ENCODE measurements around the gene PTPRD.

PTPRD gene

DNA sequence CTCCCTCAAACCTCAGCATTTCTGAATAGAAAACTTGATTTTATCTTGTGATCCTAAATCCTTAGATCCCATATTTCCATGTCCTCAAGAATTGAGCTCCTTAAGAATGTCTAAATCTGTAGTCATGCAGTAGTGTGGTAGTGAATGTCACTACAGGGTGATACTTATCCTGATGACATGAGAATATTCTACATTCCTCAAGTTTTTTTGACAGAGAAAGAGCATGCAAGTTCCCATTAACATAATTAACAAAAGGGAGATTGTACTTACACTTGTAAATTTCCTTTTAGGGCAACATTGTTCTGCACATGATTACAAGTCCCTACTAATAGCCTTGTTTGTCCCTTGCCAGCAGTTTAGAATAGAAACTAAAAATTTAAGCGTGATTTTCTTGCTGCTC is 352.3 kb downstream of the PTPRD start:
- no peak for DNase-seq

DNA sequence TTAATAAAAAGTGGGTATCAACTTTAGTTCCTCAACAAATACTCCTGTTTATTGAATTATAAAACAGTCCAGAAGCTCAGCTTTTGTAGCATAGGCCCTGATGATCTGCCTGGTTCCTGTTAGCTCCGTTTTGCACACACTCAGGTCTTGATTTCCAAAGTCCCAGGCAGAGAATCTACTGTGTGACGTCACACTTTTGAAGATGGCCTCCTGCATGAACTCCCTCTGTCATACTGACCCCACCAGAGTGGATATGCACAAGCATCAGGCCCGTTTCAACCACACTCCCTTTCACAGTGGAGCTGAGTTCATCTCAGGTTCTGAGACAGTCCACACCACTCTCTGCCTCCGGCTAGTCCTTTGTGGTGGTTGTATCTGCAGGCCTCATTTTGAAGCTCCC is 353.1 kb downstream of the PTPRD start:
- no peak for DNase-seq

DNA sequence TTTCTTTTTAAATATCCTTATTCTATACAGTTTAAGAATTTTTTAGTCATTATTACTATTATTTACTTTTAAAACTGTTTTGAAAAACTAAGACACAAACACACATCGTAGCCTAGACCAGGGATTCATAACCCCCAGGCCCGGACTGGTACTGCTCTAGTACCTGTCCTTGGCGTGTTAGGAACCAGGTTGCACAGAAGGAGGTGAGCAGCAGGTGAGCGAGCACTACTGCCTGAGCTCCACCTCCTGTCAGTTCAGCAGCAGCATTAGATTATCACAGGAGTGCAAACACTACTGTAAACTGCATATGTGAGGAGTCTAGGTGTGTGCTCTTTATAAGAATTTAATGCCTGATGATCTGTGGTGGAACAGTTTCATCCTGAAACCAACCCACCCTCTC is 357.0 kb downstream of the PTPRD start:
- no peak for DNase-seq

DNA sequence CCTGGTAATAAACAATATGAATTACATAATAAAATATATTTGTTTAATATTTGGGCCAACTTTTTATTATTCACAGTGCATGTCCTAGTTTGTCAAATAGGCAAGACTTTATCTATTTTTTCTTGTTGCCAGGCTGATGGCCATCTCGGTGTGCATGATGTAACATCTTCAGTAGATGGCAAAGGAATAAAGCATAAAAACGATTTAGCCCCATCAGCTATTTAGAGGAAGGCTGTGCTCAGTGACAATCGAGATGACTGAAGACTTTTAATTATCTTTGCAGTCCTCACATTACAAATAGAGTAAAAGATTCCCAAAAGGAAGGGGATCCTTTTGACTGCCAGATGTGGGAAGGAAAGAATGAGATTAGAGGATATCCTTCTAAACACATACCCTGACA is 358.5 kb downstream of the PTPRD start:
- DNase-seq: no peak

DNA sequence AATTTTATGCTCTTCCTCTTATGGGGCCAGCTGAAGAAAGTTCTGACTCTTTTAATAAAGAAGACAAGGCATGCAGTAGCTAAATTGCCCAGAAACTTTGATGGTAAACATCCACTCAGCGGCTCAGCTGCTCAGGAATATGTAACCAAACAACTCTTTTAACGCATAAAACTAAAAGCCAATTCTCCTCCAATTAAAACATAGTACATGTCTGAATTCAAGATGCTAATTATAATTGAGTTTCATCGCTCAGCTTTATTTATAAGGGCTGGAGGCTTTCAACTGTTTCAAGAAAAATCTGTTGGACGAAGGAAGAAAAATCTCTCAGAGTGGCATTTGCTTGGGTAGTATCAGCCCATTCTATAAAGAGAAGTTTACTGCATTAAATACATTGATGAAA is 359.5 kb downstream of the PTPRD start:
- DNase-seq: no peak

DNA sequence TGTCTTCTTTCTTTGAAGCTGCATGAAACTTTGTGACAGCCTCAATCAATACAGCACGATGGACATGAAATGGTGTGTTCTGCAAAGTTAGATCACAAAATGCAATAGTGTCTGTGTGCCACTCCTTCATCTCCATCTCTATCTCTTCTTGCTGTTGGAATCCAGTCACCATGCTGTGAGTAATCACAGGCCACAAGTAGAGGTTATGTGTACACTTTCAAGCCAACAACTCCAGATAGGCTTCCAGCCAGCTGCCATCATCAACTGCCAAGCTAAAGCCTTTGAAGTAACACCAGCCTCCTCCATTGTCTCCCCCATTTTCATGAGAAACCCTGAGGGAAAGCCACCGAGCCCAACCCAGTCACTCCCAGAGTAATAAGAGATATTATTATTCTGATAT is 360.6 kb downstream of the PTPRD start:
- DNase-seq: no peak

DNA sequence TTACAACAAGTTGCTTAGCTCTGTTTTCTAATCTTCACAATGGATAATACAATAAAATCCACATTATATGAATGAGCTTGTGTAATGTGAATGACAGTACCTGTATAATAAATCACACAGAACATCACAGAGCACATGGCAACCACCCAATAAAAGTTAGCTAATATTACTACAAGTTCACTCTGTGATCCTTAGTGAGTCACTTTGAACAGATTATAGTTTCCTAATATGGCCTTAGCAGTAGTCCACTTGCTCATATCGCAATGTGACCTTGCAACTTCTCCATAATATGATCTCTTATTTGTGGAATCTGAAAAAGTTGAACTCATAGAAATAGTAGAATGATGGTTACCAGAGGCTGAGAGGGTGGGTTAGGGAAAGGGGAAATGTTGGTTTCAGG is 361.3 kb downstream of the PTPRD start:
- no peak for DNase-seq

DNA sequence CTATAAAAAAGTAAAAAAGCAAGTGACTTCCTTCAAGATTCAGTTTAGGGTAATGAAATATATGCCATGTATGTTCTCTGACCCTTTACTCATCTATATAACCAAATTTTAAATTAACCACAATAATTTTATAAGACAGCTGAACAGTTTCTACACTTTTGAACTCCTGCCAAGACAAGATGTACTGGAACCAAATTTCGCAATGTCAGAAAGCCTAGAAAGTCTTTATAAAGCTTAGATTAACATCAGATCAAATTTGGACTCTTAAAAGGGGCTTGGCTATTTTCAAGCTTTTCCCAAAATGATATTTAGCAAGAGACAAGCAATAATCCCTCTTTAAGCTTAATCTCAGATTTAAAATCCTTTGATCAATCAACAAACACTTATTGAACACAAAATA is 362.6 kb downstream of the PTPRD start:
- DNase-seq: no peak

DNA sequence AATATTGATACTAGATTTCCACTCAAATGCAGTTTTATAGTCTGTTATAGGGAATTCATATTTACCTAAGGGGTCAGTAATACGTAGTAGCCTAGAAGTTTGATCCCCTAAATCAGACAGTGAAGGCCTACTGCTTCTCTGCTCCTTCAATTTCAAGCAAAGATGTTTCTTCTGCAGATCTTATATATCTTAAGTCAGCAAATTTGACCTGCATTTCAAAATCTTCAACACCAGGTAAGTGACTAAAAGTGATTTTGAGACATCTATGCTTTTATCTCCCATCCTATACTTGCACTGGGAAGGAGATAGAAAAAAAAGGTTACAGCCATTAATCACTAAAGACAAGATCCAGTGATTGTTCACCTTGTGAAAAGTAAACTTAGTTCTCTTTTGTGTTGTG is 363.9 kb downstream of the PTPRD start:
- no peak for DNase-seq

DNA sequence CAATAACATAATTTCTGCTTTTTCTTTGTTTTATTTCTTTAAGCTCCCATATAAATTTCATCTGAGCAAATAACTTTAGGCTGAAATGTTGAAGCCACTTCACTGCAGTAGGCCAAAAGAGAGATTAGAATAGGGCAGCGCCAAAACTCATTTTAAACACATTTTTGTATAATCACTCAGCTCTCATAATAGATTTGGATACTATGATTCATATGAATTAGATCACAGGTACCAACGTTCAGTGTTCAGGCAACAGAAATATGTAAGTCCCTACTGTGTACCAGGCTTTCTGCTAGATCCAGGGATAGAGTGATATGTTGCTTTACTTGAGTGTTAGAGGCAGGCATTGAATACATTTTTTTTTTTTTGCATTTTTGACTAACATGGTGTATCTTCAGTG is 370.5 kb downstream of the PTPRD start:
- DNase-seq: no peak

DNA sequence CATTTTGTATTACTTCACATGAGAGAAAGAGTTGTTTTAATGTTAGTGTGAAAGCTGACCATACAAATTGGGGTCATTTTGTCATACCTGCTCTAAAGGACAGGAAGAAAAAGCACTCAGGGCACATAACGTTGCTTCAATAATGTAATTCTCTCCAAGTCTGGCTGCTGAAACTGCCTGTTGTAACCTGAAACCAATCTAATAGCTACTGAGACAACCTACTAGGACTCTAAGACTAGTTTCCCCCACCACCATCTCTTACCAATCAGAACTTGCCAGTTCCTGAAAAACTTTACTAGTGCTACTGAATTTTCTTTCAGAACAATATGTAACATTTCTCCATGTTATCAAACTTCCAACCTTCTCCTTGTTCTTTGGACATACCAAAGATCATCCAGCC is 374.7 kb downstream of the PTPRD start:
- DNase-seq: no peak

DNA sequence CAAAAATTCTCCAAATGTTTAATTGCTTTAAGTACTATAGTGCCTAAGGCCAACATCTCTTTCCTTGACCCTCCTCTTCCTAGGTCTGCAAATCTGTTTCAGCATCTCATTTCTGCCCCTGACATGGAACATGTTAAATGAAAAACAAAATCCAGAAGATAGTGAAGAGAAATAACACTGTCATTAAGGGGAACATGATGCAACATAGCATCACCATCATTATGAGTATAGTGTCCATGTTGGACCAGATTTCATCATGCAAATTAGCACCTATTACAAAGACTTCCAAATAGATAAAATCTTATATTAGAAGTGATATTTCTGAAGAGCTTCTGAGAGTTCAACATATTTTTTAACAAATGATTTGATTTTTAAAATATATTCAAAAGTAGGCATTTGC is 375.2 kb downstream of the PTPRD start:
- DNase-seq: no peak

DNA sequence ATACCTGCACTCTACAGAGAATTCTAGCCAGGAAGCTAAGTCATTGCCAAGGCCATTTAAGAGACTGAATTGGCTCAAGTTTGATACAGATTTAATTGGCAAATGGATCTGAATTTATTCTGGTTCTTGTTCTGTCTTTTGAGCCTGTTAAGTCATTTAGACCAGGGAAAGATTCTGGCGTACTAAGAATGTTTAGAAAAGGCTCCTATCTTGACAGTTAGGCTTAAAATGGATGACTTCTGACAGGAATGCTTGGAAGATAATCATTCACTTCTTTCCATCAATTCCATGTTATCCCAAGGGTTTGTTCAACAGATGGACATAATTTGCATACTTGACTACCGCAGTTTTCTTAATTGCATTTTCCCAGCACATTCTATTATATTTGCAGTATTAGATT is 376.6 kb downstream of the PTPRD start:
- DNase-seq: no peak

DNA sequence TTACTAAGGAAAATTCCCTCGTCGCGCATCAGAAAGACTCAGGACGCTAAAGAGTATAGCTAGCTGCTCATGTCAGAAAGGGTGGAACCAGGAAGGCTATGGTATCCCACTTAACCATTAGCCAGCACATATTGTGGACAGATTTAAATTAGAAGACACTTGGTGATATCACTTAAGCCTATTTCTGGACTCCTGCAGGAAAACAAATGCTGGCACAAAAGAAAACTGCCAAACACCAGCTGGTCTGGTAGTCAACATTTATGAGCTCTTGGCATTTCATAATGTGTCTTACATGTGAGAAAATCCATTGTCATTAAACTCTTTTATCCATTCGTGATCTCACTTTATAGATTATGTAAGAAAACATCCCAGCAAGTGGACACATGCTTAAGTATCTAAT is 377.4 kb downstream of the PTPRD start:
- DNase-seq: no peak

DNA sequence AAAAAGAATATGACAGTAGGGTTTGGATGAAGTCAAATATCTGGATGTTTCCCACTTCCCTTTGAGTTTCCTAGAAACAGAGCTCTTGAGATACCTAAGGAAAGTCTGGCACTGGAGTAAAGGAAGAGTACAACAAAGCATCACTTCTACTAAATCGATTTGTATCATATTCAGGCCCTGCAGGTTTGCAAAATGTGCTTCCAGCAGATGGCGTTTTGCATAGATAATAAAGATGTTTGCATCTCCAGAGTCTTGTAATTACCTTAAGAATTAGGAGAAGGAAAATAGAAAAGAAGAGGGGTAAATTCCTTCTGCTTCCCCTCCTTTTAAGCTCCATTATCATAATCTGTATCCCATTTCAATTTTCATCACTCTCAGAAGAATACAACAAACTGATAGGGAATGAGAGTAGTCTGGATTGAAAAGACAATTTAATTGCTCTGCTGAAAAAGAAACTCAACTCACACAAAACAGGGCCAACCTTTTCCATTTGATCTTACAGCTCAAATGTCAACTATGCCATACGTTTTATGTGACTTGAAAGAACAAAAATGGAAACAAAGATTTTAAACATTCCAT is 380.4 kb downstream of the PTPRD start:
- no peak for DNase-seq

DNA sequence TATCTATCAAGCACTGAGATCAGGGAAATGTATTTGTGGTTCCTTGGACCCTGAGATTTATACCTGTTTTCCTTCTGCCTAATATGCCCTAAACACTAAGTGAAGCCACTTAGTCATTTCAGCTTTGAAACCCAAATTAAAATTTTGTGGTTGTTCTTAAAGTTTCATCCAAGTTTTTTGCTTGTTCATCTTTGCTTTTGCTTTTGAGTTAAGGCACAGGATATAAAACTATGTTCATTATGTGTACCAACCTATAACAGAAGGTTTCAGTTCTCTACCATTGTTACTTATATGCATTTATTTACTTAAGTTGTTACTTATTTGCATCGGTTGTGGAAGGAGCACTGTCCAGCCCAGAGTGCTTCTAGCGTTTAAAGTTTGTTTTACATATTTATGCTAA is 382.3 kb downstream of the PTPRD start:
- DNase-seq: no peak

DNA sequence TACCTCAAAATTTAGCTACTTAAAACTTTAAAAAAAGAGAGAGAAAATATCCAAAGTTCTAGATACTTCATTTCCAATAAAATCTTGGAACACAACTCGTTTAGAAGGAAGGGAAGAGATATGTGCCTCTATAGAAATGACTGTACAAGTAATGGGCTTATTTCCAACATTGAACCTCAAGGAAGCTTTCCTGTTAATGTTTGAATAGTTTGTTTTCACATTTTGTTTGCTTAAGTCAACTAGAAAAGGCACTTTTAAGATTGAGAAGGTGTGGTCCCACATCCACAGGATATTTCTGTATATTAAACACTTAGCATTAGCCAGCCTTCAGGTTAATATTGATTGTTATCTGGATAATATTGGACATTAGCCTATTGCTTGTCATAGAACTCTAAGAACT is 384.7 kb downstream of the PTPRD start:
- no peak for DNase-seq

DNA sequence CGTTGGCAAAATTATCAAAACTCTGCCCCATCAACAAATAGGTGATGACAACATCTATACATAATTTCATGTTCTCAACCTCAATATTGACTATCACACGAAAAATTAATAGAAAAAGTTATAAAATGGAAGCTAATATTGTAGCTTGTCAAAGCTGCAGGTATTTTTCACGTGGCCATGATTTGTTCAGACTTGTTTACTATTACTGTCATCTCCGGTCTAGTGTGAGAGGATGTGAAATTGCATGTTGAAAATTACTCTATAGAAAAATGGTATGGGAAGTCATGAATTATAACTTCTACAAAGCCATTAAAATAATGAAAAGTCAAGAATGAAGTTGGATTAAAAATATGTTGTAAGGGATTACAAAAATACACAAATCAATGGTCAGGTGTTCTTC is 385.8 kb downstream of the PTPRD start:
- DNase-seq: no peak

DNA sequence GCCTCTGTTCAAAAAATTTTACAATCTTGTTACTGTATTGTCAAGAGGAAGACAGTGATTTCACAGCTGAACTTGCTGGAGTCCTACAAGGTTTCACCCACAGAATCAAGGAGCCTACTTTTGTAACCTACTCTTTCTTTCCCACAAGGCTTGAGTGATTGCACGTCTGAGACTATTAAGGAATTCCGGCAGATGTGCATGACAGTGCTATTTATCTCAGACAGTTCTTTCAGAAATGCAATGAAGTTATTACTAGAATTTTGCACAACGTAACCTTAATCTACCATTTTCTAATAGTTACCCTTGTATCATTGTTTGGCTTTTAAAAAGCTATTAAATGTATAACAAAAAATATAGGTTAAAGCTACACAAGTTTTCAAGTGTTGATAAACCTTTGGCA is 400.1 kb downstream of the PTPRD start:
- no peak for DNase-seq

DNA sequence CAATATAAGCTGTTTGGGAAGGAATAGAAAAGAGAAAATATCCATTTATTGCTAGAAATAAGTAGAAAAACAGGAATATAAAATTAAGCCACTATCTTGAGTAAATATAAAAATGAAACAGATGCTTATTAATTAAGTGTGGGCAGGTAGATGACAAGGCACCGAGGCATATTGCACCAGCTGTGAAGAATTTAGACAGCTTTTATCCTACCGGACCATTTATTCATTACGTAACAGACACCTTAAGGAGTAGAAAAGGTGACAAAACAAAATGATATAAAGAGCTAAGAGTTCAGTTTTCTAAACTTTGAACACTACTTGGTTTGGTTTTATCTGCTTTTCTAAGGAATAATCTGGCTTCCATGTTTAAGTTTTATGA is 404.1 kb downstream of the PTPRD start:
- no peak for DNase-seq

DNA sequence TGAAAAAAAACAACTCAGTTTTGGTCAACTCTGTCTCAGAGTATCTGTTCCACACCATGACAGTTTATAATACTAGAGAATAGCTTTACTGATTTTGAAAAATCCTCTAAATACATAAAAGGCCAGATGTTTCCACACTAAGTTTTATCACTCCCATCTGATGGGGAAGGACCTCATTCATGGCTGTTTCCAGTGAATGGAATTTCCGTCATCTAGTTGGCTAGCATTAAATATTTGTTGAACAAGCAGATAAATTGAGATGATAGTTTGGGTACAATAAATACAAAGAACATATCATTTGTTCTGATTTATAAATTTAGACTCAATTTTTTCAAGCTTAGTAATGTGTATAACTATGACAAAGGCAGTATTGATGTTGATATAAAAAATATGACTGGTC is 408.5 kb downstream of the PTPRD start:
- no peak for DNase-seq

DNA sequence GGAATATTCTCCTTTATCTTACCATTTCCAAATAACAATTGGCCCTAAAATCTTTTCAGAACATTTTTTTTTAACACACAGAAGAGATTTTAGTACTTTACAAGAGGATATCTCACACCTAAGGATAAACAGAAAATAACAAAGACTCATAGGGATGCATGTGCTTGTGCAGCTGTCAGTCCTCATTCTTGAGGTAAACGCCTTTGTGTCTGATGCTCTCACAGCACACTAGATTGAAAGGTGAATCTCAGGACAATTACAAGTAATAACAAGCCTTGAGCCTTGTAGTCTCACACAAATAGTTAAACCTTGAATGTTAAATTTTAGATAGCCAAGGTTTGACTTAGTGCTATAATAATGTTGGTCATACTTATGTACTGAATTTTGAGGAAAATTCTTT is 439.2 kb downstream of the PTPRD start:
- no peak for DNase-seq

DNA sequence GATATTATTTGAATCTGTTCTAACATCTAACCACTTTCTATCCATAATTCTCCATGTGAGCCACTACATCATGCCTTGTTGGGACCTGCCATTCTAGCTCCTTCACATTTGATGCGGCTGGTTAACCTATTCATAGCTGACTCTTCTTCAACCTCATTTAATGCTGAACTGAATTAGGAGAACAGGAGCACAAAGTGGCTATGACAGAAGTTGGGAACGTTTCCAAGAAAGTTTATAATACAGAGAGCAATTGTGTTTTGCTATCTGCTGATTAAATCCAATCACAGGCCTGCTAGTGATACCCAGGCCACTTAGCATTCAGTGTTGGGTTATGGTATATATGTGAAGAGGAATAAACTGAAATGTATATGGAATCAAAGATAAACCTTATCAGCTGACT is 440.3 kb downstream of the PTPRD start:
- no peak for DNase-seq

DNA sequence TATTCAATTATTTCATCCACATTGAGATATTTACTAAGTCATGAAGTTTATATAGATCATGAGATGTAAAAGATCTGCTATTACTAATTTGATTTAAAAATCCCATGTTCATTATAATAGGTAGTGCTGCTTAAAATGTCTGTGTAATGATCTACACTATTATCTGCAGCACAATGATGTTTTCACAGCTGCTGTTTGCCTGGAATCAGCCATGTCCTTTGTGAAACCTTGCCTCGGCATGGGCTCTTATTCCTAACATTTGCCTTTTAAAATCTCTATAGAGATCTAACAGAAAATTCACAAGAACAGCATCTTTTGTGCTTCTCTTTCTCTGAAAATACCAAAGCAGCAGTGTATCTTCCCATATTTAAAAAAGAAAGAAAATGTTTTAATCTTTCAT is 444.6 kb downstream of the PTPRD start:
- no peak for DNase-seq

DNA sequence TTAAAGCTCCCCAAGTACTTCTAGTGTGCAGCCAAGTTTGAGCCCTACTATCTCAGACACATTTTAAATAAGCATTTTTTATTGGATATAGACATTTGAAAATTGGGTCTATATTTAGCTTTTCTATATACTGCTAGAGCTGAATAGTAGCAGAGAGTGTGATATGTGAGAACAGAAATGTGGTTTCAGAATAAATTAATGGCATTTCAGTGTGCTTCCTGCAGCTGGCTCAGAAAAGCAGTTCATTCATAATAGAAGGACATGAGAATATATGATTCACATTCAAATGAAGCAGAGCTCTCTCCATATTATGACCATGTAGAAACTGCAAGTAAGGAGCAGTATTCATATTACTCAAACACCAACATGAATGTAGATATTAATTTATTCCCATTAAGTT is 464.0 kb downstream of the PTPRD start:
- DNase-seq: no peak

Measured in effector CD8-positive, alpha-beta T cell (primary cell).